ENCODE results near the gene CX3CL1. TPM values are rescaled to one million over a fixed set of nuclear protein-coding genes. Genes with fewer than 3 reads are reported as not detected.

CX3CL1 gene
- total and polyA plus RNA-seq, 2 of the 13 experiments (the other 11 are each of a cell fraction or from before 2014, with no cell fraction given): 57.3 to 60.8 TPM

- TF ChIP-seq HMGXB4 (CRISPR knock-in tag; IDR thresholded peaks at IDR 0.05; ENCODE audit: borderline replicate concordance in 1 of 2, low read depth in 1 of 2) (no peak), AKNA (CRISPR knock-in tag; IDR thresholded peaks at IDR 0.05; ENCODE audit: borderline replicate concordance) (no peak), ZNF362 (CRISPR knock-in tag; IDR thresholded peaks at IDR 0.05; ENCODE audit: borderline replicate concordance) (no peak), NFRKB (IDR thresholded peaks at IDR 0.05) (0 out of 2 replicates have a peak, but pooled peaks have one; percentile 22), FOXA1 (IDR thresholded peaks at IDR 0.05) (peak; percentile 15; the same call in 1 of the 2 replicates), FOXA1 (CRISPR knock-in tag; IDR thresholded peaks at IDR 0.05) (no peak), CHD4 (IDR thresholded peaks at IDR 0.05; ENCODE audit: borderline replicate concordance, low read length) (no peak), ZNF160 (CRISPR knock-in tag; IDR thresholded peaks at IDR 0.05) (no peak), ZNF292 (CRISPR knock-in tag; IDR thresholded peaks at IDR 0.05; ENCODE audit: borderline replicate concordance, low read depth) (no peak), RARA (CRISPR knock-in tag; IDR thresholded peaks at IDR 0.05) (no peak), ZNF609 (CRISPR knock-in tag; IDR thresholded peaks at IDR 0.05; ENCODE audit: borderline replicate concordance) (no peak), ZNF282 (IDR thresholded peaks at IDR 0.05; ENCODE audit: partially characterized antibody) (peak; percentile 45), HOXA5 (CRISPR knock-in tag; IDR thresholded peaks at IDR 0.05) (no peak), ZMYM3 (CRISPR knock-in tag; IDR thresholded peaks at IDR 0.05) (no peak)
These were observed 35.4 kb downstream of the CX3CL1 start (continued) for GRCh38 chr16:57407521-57408353.

All from HepG2 (cell line).